Medulla oblongata (tissue), 1 donor: ENCODE data around the gene HEPACAM.

Experiments used
- DNase-seq: peaks from one replicate; pipeline ENCODE4 v3.0.0-alpha.2; 2015; ENCODE audit errors: extremely low spot score

HEPACAM gene

DNA sequence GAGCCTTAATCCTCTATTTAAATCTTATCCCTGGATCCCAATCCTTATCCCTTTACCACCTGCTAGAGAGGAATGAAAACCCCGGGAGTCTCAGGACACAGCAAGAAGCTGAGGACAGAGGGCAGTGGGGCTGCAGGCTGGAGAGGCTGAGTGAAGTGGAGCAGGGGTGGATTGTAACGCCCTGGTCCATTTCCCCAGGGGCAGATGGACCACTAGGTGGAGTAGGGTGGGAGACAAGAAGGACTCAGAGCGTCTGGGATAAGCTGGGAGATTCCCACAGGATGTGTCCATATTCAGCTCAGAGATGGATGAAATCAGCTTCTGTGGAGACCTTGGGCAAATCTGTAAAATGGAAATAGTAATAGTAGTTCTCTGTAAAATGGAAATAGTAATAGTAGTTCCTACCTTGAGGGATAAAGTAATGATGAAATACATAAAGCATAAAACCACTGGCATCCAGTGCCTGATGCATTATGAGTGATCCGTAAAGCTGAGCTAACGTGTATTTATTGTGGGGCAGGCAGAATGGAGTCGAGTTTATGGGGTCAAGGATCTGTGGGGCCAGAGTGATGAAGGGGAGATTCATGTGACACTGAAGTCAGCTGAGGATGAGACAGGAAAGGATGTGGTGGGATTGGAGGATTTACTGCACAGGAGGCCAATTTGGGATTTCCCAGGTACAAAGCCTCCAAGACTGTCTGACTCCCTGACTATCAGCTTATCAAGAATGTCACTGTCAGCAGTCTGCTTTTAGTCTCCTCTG, 36.3 kb downstream of the HEPACAM start:
- DNase-seq = no peak

DNA sequence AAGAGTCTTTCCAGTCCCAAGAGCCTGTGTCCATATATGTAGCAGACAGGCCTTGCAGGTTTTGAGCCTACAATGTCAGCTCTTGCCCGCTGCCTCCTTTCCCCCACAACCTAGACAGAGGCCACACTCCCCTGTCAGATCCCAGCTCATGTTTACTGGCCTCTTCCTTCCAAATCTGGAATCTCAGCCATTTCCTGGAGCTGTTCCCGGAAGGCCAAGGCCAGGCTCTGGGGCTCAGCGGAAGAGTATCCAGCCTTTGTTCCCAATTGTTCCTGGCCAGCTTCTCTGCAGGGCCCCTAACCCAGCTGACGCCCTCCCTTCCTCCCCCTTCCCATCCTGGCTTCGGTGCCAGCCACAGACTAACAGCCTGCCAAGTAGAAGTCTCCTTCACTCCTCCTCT, 37.1 kb downstream of the HEPACAM start:
- DNase-seq = peak; percentile 81

DNA sequence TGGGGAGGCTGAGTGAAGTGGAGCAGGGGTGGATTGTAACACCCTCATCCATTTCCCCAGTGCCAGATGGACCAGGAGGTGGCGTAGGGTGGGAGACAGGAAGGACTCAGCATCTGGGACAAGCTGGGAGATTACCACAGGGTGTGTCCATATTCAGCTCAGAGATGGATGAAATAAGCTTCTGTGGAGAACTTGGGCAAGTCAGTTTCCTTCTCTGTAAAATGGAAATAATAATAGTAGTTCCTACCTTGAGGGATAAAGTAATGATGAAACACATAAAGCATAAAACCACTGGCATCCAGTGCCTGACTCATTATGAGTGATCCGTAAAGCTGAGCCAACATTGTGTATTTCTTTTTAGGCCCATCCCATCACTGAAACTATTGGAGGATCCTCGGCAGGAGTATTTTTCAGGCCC, 37.6 kb downstream of the HEPACAM start:
- no peak for DNase-seq

DNA sequence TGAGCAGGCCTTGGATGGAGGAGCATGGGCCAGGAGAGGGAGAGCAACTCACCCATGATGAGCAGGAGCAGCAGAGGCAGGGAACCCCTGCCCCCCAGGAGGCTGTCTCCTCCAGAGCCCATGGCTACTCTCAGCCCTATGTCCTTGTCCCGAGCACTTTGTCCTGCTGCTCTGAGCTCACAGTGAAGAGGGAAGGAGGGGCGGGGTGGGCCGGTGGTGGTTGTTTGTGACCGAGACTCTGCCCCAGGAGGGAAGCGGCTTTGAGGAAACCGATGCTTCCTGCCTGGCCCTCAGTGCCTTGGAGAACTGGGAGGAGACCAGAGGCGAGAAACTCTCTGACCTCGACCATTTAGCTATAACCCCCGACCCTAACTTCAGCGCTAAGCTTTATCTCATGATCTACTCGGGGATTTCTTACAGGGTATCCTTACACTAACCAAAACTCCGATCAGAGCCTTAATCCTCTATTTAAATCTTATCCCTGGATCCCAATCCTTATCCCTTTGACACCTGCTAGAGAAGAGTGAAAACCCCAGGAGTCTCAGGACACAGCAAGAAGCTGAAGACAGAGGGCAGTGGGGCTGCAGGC, 38.1 kb downstream of the HEPACAM start, which contains the start of gene ROBO4:
Gene ROBO4, minus strand, starts transcription at position 192 of the 589 bp plus-strand sequence. Its CDS starts 70 bp downstream, at position 122.
- no peak for DNase-seq

DNA sequence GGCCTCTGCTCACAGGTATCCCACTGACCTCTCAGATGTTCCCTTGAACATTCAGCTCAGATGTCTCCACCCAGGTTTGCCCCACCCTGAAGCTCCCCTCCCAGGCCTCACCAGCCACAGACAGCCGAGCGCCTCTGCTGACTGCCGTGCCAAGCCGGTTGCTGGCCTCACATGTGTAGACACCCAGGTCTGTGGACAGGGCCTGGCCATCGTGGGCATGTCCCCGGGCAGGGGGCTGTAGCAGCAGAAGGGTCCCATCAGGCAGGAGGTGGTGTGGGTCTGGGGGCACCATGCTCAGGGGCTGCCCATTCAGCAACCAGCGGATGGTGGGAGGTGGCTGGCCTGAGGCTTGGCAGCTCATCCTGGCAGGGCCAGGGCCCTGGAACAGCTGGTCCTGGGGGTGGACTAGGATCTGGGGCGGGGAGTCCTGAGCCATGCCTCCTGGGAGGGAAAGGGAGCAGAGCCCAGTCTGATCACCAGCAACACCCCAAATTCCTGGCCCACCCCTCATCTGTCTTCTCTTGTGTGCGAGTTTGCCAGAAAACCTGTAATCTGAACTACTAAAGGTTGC, 38.9 kb downstream of the HEPACAM start:
- DNase-seq = no peak

DNA sequence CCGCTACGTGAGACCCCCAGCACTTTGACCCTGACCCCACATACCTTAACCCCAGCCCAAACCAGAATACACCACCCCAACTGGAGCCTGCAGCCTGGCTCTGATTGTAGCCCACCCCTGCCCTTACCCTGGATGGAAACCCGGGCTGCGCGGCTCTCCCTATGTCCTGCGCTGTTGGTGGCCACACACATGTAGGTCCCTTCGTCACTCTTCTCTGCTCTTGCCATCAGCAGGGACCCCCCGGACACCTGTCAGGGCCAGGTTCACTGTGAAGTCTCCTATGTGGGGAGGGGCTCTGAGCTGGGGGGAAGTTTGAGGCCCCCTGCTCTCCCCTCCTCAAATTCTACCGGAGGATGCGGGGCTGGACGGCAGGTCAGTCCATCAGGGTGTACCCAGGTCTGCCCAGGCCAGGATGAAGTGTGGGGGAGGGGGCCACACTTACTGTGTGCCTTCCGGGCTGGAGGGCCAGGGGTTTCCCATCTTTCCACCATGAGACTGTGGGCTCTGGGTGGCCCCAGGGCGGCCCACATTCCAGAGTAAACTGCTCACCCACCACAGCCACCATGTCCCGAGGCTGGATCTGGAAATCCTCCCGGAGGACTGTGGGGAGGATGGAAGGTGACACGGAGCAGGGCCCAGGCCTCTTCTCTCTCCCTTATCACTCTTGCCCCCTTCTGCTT, 39.6 kb downstream of the HEPACAM start:
- no peak for DNase-seq

DNA sequence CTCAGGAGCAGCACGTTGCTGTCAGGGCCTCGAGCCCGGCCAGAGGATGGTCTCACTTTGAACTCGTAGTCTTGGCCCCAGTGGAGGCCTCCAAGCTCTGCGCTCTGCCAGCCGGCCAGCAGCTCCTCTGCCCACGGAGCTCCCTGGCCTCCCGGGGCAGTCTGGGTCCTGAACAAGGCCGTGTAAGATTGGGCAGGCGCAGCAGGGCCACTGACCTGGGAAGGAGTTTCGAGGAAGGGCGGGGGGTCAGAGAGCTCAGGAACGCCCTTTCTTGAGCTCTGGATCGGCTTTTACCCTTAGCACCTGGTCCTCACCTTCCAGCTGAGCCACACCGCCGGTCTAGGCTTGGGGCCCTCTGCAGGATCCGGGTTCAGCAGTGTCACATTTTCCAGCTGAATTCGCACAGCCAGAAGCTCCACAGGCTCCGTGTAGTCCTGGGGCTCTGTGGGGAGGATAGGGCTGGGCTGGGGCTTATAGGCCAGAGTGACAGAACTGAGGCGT, 40.3 kb downstream of the HEPACAM start:
- no peak for DNase-seq

DNA sequence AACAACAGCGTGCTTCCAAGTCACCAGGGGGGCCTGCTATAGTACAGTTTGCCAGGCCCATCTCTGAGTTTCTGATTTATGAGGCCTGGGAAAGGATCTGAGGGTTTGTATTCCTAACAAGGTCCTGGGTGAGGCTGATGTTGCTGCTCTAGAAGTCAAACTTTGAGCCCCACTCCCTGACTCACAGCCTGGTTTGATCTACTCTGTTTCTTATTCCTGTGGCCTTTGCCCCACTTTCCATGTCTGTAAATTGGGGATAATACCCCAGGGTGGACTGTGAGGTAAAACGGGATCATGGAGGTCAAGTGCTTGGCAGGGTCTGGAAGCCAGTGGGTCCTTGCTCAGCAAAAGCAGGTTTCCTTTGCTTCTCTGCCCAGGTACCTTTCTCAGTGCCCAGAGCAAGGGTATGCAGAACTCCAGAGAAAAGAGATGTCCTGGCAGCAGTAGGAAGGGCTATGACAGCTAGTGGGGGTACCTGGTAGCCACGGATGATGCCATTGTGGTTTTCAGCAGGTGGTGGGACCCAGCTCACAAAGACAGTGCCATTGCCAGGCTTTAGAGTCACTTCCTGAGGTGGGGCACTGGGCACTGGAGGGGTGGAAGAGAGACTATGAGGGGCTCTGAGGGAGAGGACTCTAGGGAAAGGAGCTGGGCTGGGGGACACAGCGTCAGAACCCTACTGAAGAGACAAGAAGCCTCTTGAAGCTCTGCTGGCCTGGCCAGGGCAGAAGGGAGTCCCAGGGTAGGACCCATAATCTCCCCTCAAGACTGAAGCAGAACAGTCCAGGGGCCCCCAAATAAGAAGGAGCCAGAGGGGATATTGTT, 41.0 kb downstream of the HEPACAM start:
- no peak for DNase-seq

DNA sequence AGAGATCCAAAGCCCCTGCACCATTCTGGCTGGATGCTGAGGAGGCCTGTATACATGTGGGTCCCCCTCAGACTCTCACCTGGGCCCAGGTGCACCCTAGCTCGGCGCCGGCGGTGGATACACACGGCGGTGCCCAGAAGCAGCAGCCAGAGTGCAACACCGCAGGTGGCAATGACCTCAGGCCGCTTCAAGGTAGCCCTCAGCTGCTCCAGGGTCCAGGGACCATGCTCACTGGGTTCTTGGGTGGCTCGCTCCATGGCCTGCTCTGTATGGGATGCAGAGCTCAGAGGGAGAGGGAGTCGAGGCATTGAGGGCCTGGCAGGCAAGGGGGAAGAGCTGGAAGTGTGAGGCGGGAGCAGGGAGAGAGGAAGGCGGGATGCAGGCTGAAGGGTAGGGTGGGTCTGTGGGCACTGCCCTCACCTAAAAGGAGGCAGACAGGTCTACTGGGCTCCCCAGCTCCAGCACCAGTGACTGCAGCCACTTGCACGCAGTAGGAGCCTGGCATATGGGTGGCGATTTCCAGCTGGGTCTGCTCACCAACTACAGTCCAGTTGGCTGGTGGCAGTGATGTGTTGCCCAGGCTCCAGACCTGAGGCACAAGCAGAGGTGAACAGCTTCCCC, 42.0 kb downstream of the HEPACAM start:
- no peak for DNase-seq

DNA sequence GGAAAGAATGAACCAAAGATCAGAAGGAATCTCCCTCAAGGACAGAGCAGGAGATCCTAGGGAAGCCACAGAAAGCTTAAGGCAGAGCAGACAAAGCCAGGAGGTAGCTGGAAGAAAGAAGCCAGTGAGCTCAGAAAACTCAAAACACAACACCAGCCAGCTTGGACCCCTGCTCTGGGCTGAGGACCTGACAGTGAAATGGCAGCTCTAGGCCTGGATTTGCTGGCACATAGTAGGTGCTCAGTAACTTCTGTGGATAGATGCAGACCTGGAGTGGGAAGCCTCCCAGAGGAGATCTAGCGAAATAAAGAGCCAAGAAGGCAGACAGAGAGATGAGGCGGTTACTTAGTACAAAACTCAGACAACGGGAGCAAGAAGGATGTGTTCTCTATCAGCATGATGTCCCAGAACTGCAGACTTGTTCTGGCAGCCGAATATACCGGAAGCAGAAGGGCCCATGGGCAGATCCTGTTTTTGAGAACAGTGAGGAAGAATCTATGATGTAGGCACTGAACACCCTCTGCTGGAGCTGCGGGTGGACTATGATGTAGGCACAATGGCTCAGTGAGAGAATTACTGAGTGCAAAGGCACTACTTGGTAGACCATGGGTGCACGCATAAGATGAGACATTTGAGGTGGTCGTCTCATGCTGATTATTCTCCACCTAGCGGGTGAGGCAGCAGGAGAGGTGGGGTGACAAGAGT, 42.9 kb downstream of the HEPACAM start:
- peak; percentile 45 for DNase-seq

DNA sequence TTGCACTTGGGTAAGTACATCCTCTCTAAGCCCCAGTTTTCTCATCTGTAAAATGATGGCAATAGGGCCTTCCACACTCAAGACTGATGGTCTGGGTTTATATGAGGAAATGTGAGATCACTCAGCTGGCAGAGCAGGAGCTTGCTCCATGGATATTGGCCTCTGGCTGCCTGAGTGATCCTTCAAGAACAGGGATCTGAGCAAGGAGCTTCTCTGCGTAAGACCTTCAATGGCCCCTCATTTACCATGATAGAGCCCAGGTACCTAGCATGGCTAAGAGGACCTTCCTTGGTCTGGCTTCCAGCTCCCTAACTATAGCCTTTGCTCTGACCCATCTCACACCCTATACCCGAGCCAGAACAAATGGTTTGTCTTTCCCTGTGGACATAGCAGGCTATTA, 43.7 kb downstream of the HEPACAM start:
- no peak for DNase-seq

DNA sequence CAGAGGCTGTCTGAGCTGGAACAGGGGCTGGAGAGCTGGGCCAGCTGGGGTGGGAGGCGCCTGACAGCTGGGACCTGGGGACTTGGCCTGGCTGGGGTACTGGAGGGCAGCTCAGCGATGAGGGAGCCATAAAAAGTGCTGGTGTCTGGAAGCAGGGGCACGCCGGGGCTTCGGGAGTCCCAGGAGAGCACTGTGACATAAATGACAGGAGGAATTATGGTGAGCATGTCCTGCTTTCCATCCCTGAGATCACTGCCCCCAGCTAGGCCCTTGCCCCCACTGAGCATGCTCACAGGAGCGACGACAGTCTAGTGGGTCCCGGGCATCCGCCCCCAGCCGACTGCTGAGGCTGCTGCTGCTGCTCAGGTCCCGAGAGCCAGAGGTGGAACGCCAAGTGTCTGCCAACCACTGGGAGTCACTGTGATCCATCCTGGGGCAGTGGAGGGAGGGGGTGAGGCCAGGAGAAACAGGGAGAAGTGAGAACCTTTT, 44.4 kb downstream of the HEPACAM start:
- DNase-seq = no peak

DNA sequence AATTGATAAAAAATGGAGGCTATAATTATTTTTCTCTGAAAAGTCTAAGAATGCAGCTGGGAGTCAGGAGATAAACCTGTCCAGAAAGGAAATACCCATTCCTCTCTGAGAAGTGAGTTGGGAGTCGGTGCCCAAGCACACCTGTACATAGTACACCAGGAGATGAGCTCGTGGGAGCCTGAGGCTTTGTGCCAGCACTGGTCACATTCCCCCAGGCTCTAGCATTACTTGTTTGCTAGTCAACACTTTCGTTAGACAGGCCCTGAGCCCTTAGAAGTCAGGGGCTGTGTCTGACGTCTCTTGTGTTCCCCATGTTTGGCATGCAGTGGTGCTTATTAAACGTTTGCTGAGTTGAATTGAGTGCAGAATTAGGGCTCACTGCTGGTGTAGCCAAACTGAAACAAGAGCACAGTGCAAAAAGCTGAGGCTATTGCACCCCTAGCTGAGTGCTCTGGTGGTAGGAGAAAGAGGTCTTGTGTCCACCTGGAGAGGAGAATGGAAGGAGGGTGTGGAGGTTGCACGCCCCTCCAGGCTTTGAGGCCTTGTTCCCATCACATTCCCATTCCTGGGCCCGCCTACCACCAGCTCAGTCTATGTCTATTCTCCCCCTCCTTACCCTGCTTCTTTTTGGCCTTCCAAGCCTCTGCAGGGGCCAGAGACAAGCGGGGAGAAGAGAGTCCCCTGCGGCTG, 45.0 kb downstream of the HEPACAM start:
- DNase-seq = no peak

DNA sequence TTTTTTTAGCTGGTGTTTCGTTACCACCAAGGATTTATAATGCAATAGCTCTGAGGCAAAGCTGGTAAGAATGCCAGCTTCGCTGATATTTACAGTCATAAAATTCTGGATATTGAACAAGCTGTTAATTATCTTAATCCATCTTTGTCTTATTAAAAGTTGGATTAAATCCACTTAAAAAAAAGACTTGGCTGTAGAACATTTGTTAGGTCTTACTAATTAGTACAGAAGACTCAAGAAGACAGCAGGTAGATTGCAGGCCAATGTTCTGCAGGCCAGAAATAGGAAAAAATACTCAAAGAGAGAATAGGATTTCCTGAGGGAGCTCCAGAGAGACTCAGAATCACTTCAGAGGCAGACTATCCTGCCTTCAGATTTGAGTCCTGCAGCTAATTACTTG, 45.7 kb downstream of the HEPACAM start:
- no peak for DNase-seq

DNA sequence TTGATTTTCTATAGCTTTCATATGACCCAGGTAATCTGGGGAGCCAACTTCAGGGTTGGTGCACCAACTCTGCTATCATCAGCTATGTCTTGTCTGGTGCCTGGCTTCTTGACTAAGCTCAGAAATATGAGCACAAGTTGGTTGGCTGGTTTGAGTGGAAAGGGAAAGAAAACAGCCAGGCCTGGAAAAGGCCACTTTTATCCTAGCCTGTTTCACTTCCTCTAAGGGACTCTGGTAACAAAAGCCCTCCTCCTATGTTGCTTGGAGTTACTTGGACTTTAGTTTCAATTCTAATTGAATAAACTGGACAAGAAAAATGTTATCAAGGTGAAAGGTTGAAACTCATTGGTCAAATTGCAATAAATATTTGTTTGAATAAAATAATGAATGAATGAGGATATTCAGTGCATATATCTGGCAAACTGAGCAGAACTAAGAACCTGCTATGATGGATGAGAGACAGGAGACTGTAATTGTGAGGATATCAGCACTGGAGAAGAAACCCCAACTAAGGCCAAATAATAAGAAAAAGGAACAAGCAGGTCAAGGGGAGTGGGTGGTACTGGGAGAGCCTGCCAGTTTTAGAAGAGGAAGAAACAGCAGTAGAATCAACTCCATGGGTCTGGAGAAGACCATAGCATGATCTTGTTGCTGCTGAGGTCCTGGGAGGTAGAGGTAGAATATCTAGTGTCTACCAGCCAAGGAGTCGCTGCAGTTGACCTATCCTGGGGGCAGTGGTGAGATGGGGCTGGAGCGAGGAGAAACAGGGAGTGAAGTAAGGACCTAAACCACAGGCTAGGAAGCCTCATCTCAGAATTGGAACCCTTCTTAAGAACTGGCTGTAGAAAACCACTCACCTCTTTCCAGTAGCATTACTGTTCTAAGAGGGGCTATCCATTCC, 46.4 kb downstream of the HEPACAM start:
- DNase-seq = peak; percentile 41

DNA sequence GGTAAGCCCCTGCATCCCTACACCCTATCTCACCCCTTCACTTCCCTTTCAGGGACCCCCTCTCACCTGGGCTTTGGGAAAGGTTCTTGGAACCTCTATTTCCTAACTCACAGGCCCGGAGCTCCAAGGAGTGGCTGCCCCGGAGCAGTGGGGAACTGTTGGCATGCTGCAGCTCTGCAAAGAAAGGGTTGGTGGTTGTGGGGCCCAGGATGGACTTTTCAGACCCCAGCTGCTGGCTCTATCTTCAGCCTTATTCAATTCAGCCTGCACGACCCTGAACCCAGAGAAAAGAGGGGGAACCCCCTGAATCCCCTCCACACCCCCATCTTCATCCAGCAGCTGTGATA, 48.2 kb downstream of the HEPACAM start:
- DNase-seq = no peak

DNA sequence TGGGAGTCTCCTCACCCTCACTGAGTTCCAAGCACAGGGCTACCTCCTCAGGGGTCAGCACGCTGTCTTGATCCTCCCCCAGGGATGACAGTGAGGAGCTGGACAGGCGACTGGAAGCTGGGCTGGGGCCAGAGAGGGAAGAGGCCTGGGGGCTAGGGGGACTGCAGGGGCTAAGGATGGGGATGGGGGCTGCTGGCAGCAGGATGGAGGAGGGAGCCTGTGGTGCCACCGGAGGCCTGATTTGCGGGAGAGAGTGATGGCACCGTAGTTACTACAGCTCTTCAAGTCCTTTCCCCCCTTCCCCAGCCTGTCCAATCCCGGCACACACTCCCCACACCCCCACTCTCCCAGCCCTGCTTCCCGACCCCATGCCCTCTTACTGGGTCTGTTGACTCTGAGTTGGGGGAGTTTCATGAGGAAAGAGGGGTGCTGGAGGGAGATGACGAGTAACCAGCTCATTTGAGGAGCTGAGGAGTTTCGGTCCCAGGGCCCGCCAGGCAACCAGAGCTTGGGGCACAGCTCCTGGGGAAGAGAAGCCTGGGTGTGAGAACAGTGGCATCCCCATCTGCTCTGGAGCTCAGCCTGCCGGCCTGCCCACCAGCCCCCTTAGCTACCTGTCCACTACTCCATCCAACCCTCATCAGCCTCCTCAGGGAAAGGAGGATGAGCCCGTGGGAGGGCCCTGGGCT, 48.7 kb downstream of the HEPACAM start:
- no peak for DNase-seq

DNA sequence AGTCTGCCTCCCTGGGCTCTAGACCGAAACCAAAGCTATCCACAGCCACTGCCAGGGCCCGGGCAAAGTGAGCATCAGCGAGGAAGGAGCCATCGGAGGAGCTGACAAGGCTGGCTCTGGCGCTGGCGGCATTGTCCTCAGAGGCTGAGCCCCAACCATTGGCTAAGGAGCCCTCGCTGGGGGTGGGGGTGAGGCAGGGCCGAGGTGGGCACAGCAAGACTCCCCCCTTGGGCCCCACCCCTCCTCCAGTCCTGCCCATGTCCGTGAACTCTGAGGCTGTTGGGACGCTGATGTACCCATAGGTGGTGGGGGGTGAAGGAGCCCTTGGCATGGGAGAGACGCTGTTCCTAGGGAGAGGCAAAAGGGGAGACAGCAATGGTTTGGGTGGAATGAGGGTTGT, 49.4 kb downstream of the HEPACAM start:
- no peak for DNase-seq
